ENCODE results near the gene MUL1. TPM values are rescaled to one million over a fixed set of nuclear protein-coding genes. Genes with fewer than 3 reads are reported as not detected.
A peak's percentile ranks its signal among the peaks of the same experiment; 100 is the strongest.

Gene MUL1
- total RNA-seq, 3 donors from 2014 or later = 31.5 to 44.9 (median 44.7) TPM

- H3K4me3 ChIP-seq = no peak overlapping the region
- no peaks in the 10 kb centered on the region for H3K36me3 ChIP-seq (ENCODE audit: low read depth)
- TF ChIP-seq CTCF (IDR thresholded peaks at IDR 0.05) = peak; percentile 81
- H3K4me1 ChIP-seq (ENCODE audit: low read depth) = peaks cover 7% of the 10 kb centered on the region
- H3K9me3 ChIP-seq = no peaks in the 10 kb centered on the region
- ATAC-seq (peak; percentile 95), DNase-seq (peak; percentile 84 to 96 (median 94))
- intact Hi-C loops (cut with DNase I, micrococcal nuclease) = loop anchor here (2.0 to 10.0 kb wide), 3 partner anchors 119 to 282 kb away; no protein-coding TSS in a partner anchor
These were observed 13.9 kb downstream of the MUL1 start for GRCh38 chr1:20493839-20494608.

DNA sequence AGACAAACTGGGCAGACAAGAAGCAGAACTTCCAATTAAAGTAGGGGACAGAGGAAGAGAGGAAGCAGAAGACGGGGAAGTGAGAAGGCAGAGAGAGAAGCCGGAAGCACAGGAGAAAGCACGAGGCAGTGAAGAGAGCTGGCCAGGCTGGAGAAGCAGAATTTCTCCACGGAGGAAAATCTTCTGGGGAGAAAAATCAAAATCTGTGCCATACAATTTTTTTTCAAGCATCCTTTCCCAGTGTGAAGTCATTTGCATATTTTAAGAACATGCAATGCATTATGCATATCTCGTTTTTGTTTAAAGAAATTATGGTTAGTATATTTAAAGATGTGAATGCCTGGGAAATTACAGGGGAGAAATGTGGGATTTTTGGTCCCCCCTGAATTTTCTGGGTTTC lies 14.6 kb downstream of the MUL1 start:
- no peak for TF ChIP-seq CTCF (IDR thresholded peaks at IDR 0.05)
- intact Hi-C loops (cut with DNase I, micrococcal nuclease) = loop anchor here (5.0 to 10.0 kb wide), 2 partner anchors 119 to 281 kb away; no protein-coding TSS in a partner anchor
- DNase-seq = no peak
- ATAC-seq = no peak
- Histone ChIP-seq H3K4me1 (ENCODE audit: low read depth) (peaks cover 9% of the 10 kb centered on the region), H3K4me3 (no peak overlapping the region), H3K9me3 (no peaks in the 10 kb centered on the region), H3K36me3 (ENCODE audit: low read depth) (no peaks in the 10 kb centered on the region)

GRCh38 chr1:20492751-20493150 lies 15.2 kb downstream of the MUL1 start:
- Histone ChIP-seq H3K9me3 (no peaks in the 10 kb centered on the region), H3K36me3 (ENCODE audit: low read depth) (no peaks in the 10 kb centered on the region), H3K4me3 (no peak overlapping the region), H3K4me1 (ENCODE audit: low read depth) (peaks cover 9% of the 10 kb centered on the region)
- DNase-seq = no peak
- no peak for ATAC-seq
- intact Hi-C loops (cut with DNase I, micrococcal nuclease) = loop anchor here (5.0 to 10.0 kb wide), 2 partner anchors 118 to 280 kb away; no protein-coding TSS in a partner anchor
- TF ChIP-seq CTCF (IDR thresholded peaks at IDR 0.05) = no peak

DNA sequence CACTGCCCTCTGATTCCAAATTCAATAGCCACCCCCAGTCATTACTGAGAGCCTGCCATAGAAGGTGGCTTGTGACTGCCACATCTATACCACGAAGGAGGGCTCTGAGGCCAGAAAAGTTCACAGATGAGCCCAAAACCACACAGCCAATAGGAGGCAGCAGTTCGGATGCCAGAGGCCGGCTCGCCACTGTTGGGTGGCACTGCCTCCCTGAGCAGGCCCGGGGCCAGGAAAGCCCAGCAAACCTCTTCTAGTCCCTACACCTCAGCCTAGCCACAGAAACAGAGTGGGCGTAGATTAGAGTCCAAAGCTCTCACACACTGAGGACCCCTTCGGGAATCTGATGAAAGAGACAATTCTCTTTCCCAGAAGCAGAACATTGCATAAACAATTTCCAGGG lies 16.1 kb downstream of the MUL1 start:
- intact Hi-C loops (cut with DNase I, micrococcal nuclease) = loop anchor here (5.0 to 10.0 kb wide), 2 partner anchors 117 to 280 kb away; no protein-coding TSS in a partner anchor
- Histone ChIP-seq H3K4me1 (ENCODE audit: low read depth) (peaks cover 15% of the 10 kb centered on the region), H3K4me3 (no peak overlapping the region), H3K36me3 (ENCODE audit: low read depth) (no peaks in the 10 kb centered on the region), H3K9me3 (no peaks in the 10 kb centered on the region)
- no peak for DNase-seq
- no peak for ATAC-seq
- no peak for TF ChIP-seq CTCF (IDR thresholded peaks at IDR 0.05)

GRCh38 chr1:20491178-20491577 lies 16.8 kb downstream of the MUL1 start:
- no peak overlapping the region for H3K4me3 ChIP-seq
- ATAC-seq (no peak), DNase-seq (no peak)
- no peaks in the 10 kb centered on the region for H3K36me3 ChIP-seq (ENCODE audit: low read depth)
- H3K9me3 ChIP-seq = no peaks in the 10 kb centered on the region
- TF ChIP-seq CTCF (IDR thresholded peaks at IDR 0.05) = no peak
- intact Hi-C loops (cut with DNase I, micrococcal nuclease) = loop anchor here (5.0 to 10.0 kb wide), 2 partner anchors 116 to 279 kb away; no protein-coding TSS in a partner anchor
- H3K4me1 ChIP-seq (ENCODE audit: low read depth) = peaks cover 18% of the 10 kb centered on the region
